ACHN (cell line): Measurements from ENCODE around the gene PPHLN1.
A peak's percentile ranks its signal among the peaks of the same experiment; 100 is the strongest.

ENCODE experiments used
- DNase-seq: peaks from one replicate; pipeline ENCODE4 v3.0.0-alpha.2; 2015
- in situ Hi-C: cut with HindIII; loops from 2 replicates; pipeline ENCODE4 v1.10.0; 2017; ENCODE audit warnings: low sequenced_read_pairs, low pct_ligation_motif_present, low pct_unique_long_range_greater_than_20kb

The PPHLN1 gene

DNA sequence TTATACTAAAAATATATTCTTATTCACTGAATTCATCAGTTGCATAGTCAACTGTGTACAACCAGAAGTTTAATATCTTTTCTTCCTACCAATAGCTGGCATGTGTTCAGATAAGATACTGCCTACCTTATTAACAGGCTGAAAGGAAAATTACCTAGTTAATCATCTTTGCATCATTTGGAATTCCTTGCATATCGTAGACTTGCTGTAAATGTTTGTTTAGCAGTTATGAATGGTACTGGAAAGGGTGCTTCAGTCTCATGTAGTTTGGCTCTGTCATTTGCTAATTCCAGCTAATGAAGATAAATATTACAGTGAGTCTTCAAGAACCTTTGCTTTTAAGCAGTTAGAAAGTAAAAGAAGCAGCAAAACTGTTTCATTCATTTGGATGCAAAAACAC lies 84.4 kb downstream of the PPHLN1 start:
- no peak for DNase-seq
- in situ Hi-C loops = no loop called here

DNA sequence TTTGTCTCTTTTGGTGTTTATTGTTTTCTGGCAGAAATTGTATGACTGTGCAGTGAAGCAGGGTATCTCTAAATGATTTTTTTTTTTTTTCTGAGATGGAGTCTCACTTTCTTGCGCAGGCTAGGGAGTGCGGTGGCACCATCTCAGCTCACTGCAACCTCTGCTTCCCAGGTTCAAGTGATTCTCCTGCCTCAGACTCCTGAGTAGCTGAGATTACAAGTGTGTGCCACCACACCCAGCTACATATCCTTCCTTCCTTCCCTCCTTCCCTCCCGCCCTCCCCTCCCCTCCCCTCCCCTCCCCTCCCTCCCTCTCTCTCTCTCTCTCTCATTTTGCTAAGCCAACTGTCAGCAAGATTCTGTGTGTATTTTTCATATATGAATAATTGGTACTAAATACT lies 94.4 kb downstream of the PPHLN1 start:
- in situ Hi-C loops = no loop called here
- no peak for DNase-seq

DNA sequence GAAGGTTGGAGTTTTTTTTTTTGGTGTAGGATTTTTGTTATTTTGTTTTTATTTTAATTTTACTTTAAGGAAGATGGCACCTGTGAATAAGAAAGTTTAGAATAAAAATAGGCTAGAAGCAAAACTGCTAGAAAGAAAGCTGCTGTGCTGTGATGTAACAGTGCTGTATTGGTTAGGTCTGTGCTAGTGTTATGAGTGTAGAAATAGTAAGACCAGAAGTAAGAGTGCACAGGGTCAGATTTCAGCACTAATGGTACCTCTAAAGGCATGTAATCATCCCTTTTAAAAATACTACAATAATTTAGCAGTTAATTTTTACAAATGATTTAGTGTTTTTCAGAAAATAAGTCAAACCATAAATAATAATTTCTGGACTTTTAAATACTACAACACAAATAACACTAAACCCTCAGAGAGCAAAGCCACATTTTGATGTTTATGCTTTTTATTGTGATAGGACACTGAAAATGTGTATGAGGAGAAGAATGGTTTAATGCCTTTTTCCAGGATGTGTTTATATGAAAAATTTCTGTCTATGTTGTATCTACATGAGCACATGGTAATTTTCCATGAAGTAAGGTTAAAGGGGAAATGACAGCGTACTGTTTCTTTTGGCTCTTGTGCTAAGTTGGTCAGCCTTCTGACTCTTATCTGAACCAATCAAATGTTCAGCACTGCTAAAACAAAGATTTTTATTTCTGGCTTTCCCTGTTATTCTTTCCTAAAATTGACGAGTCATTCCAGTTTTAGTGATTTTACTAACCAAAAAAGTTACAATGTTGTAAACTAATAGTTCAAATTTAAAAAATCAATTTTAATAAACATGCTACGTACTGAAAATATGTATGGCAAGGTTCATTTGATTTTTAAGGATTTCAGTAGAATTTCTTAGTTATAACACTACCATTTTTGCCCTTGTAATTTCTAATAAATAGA lies 96.1 kb downstream of the PPHLN1 start:
- no peak for DNase-seq
- in situ Hi-C loops = no loop called here

DNA sequence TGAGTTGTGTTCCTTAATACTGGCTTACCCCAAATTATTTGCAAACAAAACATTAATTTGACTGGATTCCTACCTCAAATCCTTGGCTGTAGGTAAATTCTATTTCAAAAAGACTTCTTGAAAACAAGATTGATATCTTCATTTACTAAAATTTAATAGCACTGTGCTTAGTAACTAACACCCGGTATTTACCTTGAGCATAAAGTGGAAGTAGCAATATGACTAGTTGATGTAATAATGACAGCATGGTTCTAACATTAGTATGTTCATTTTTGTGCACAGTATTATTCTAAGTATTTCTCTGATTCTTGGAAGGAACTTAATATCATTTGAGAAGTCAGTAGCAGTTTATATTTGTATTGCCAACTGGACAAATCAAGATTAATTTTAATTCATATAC lies 96.8 kb downstream of the PPHLN1 start:
- no peak for DNase-seq
- in situ Hi-C loops = no loop called here

GRCh38 chr12:42426746-42427145 lies 100.8 kb downstream of the PPHLN1 start:
- DNase-seq = peak; percentile 81
- in situ Hi-C loops = no loop called here

GRCh38 chr12:42428850-42429249 lies 102.9 kb downstream of the PPHLN1 start:
- in situ Hi-C loops = no loop called here

DNA sequence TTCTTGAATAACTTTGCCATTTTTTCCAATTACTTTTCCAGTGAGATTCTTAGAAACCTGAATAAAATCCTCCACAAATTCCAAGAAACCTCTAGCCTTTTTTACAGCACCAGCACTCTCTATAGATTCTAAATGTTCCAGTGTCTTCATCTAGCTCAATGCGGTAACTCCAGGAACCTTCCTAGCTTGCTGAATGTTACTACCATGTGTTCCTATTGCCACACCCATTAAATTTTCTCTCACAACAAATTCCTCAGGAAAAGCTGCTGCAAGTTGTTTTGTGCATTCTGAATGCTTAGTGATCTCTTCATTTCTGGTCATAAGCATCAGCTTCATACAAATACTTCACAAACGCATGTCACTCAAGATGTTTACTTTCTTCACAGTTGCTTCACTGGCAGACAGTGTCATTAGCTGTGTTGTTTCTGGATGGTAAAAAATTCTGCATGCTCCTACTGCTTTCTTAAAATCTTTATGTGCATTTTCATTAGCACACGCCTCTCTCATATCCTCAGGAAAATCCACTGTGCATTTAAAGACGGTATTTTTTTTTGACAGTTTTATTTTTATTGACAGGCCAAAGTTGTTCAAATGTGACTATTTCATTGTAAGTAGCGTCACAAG lies 106.7 kb downstream of the PPHLN1 start:
- no peak for DNase-seq
- in situ Hi-C loops = no loop called here

More at GRCh38 chr12:42428850-42429249, 102.9 kb downstream of the PPHLN1 start:
- DNase-seq = no peak

- no peak for DNase-seq
- in situ Hi-C loops = no loop called here
These were observed 114.6 kb downstream of the PPHLN1 start for GRCh38 chr12:42440608-42441007.

DNA sequence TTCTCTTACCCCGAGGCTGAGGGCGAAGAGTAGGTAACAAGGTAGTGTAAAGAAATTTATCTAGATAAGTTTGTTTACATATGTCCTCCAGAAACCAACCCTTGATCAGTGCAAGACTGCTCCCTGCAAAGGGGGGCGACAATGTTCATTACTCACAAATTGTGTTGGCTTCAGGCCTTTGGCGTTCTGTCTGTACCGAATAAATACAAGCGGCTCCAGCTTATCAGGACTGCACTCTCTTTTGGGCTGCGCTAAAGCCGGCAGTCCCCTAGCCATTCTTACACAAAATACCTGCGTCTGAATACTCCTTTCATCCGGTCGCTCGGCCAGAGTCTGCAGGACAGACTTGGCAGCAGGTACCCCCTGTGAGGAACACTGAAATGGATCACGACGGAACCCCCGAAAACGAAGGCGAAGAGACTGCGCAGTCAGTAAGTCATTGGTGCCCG lies 116.4 kb downstream of the PPHLN1 start:
- no peak for DNase-seq
- in situ Hi-C loops = no loop called here

DNA sequence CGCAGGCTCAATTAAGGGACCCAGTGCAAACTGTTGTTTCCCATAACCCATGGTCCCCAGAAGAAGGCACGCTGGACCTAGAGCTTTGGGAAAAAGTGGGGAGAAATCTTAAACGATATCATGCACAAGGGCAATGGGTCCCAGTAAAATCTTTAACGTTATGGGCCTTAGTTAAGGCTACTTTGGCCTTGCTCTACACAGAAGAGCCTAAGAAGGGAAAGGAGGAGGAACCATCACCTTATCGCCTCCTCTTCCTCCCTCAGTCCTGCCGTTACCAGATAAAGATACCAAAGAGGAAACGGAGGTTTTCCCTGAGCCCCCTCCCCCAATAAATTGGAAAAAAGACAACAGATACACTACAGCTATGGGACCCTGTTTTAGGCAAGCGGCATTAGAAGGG lies 116.9 kb downstream of the PPHLN1 start:
- in situ Hi-C loops = no loop called here
- no peak for DNase-seq

DNA sequence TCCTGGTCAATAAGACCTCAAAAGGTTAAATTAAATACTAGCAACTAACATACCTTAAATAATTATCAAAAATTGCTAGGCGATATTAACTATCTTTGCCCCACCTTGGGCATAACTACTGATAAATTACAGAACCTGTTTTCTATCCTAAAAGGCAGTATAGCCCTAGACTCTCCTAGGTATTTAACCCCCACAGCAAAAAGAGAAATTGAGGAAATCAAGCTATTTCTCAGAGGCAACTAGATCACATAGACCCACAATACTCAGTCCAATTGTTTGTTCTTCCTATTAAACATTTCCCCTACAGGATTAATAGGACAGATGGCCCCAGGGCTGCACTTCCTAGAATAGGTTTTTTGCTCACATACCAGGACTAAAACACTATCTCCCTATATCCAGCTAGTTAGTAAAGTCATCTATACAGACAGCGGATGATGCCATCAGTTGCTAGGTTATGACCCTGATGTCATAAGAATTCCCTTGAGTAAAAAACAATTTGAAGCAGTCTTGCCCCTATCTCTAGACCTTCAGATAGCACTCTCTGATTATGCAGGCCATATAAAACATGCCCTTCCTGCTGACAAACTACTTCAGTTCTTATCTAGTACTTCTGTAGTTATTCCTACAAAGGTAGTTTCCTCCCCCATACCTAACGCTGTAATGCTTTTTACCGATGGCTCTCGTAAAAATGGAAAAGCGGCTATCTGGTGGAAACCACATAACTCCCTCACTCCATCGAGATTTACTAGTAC lies 118.4 kb downstream of the PPHLN1 start:
- DNase-seq = no peak
- in situ Hi-C loops = no loop called here

DNA sequence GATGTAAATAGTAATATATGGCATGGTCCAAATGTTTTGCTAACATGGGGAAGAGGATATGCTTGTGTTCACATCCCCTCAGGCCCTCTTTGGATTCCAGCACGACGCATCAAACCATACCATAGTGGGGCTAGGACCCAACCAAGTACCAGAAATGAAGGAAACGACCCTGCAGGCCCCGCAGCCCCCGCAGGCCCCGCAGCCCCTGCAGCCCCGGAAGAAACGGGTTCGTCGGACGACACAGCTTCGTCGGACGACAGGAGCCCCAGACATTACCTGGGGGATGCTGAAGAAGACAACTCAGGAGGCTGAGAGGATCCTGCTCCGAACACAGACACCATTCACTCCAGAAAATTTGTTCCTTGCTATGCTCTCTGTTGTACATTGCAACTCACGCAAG lies 119.9 kb downstream of the PPHLN1 start:
- no peak for DNase-seq
- in situ Hi-C loops = no loop called here

DNA sequence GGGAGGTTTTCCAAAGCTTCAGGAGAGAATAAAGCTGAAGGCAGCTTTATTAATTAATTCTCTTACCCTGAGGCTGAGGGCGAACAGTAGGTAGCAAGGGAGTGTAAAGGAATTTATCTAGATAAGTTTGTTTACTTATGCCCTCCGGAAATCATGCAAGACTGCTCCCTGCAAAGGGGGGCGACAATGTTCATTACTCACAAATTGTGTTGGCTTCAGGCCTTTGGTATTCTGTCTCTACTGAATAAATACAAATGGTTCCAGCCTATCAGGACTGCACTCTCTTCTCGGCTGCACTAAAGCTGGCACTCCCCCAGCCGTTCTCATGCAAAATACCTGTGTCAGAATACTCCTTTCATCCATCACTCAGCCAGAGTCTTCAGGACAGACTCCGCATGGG lies 120.8 kb downstream of the PPHLN1 start:
- in situ Hi-C loops = no loop called here
- DNase-seq = no peak

DNA sequence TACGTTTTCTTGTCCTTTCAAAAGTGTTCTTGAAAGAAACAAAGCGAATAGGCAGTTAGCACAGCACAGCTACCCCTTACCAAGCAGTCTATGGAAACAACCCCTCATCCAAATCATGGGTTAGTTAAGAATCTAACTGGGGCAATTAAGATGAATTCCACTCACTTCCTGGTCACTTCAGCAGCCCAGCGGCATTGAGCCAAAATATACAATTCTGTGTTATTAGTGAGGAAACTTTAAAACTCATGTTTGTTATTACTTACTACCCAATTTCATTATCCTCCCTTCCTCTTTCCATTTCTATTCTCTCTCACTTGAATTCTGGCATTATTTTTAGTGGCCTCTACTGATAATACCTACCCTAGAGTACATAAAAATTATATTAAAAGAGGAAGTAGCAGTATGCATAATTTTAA lies 121.4 kb downstream of the PPHLN1 start:
- no peak for DNase-seq
- in situ Hi-C loops = no loop called here

DNA sequence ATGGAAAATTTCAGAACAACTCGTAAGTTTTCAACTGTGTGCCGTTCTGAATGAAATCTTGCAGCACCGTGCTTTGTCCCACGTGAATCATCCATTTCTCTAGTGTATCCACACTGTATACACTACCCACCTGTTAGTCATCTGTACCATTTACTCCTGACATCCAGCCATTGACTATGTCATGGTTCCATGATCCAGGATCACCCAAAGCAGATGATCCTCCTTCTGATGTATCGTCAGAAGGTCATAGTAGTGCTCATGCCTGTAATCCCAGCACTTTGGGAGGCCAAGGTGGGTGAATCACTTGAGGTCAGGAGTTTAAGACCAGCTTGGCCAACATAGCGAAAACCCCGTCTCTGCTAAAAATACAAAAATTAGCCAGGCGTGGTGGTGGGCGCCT lies 122.9 kb downstream of the PPHLN1 start:
- DNase-seq = no peak
- in situ Hi-C loops = no loop called here

DNA sequence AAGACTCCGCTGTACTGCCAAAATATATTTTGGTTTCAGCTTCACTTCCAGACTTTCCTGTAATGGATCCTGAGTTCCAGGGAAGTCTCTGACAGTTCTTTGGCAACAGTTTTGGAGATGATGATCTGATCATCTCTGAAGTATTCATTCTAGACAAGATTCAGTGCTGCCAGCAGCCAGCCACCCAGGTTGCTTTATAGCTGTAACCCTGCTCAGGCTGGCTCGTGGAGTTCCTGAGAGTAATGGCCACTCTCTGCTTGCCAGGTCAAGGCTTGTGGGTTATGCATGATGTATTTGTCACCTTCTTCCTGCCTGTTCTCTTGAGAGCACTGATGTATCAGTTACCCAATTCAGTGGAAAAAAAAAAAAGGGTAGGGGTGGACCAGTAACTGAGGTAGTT lies 124.3 kb downstream of the PPHLN1 start:
- in situ Hi-C loops = loop anchor here (25.0 kb wide), 1 partner anchor 837 kb away; no protein-coding TSS in a partner anchor
- no peak for DNase-seq

- no peak for DNase-seq
- in situ Hi-C loops = loop anchor here (25.0 kb wide), 1 partner anchor 829 kb away; no protein-coding TSS in a partner anchor
These were observed 132.6 kb downstream of the PPHLN1 start for GRCh38 chr12:42458575-42458974.

- in situ Hi-C loops = loop anchor here (25.0 kb wide), 1 partner anchor 828 kb away; no protein-coding TSS in a partner anchor
These were observed 133.4 kb downstream of the PPHLN1 start for GRCh38 chr12:42459336-42459847.

DNA sequence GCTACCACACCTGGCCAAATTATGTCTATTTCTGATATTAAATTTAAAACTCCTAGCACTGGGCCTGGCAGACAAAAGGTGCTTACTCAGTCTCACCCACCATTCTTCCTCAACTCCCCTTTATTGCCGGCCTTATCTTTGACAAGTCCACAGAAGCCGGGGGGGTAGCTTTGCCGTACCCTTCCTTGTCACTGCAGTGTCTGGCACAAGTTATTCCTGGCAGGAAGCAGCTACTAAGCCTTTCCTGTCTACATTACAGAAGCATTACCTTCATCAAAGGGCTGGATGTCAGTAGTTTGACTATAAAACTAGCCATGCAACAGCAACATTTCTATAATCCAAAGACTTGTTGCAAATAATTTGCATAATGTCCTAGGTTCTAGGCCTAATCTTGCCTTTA lies 136.5 kb downstream of the PPHLN1 start:
- in situ Hi-C loops = loop anchor here (25.0 kb wide), 1 partner anchor 825 kb away; no protein-coding TSS in a partner anchor
- DNase-seq = no peak

More at GRCh38 chr12:42459336-42459847, 133.4 kb downstream of the PPHLN1 start:
- DNase-seq = no peak
